ENCODE measurements around the gene TEF.

TEF gene

DNA sequence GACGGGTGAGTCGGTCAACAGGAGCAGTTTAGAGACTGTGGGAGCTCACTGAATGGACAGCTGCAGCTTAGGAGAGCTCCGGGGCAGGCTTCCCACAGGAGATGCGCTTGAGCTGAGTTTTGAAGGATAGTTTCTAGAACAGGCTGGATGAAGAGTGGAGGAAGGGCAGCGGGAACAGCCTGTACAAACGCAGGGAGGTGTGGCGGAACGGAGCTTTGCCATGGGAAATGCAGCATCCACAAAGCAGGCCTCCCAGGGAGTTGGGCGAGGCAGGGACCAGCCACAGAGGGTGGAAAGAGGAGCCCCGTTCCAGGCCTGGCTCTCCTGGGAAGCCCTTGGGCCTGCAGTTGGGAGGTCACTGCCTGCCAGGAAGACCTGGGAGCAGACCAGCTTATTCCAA is 26.8 kb upstream of the TEF start:
- DNase-seq (ENCODE audit: low read depth), result no peak

DNA sequence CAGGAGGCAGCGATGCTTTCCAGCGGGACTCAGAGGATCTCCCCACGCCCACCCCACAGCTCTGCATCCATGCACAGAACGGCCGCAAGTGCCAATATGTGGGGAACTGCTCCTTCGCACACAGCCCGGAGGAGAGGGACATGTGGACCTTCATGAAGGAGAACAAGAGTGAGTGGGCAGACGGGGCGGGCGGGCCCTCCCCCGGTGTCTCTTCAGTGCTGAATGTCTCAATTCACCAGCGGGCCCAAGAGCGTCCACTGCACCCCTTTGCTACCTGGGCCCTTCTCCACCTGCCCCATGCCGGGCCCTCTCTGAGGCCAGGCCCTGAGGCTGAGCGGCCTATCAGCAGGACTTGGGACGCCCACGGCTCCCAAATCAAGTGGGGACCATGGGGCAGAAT is 25.8 kb upstream of the TEF start:
- no peak for DNase-seq (ENCODE audit: low read depth)

DNA sequence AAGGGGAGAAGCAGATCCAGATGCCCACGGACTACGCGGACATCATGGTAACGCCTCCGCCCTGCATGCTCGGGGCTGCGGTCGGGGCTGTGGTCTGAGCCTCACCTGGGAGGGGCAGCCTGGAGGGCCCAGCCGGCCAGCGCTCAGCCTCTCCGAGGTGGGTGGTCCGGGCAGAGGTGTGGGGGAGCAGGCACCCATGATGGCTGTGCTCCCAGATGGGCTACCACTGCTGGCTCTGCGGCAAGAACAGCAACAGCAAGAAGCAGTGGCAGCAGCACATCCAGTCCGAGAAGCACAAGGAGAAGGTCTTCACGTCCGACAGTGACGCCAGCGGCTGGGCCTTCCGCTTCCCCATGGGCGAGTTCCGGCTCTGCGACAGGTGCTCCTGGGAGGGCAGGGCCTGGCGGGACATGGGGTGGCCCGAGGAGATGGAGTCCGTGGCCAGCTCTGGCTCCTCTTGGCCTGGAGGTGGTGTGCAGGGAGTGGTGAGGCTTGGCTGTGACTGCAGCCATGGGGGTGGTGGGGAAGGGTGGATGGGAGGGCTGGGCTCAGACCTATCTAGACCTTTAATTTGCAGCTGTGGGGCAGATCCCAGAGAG is 25.2 kb upstream of the TEF start:
- no peak for DNase-seq (ENCODE audit: low read depth)

DNA sequence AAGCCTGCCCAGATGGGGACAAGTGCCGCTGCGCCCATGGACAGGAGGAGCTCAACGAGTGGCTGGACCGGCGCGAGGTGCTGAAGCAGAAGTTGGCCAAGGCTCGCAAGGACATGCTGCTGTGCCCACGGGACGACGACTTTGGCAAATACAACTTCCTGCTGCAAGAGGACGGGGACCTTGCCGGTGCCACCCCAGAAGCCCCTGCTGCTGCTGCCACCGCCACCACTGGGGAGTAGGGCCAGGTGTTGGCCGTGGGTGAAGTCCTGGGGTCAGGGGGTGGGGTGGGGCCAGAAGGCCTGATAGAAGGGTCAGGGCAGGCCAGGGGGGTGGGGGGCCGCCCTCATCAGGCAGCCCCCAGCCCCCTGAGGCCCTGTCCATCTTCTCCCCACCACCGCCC is 24.6 kb upstream of the TEF start:
- no peak for DNase-seq (ENCODE audit: low read depth)

DNA sequence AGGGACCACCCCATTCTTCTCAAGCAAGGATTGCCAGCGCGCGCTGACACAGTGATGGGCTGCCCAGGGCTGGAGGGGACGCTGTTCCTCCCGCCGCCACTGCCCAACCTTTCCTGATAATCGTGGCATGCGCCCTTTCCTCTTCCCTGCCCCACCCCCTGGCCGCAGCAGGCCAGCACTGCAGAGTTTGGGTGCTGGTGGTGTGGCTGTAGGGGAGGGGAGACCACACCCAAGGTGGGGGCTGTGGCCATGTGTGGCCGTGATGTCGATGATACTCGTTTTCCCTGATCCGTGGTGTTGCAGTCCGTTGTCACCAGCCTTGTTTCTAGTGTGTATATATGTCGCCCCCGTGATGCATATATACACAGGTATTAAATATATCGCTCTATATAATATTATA is 22.8 kb upstream of the TEF start:
- no peak for DNase-seq (ENCODE audit: low read depth)

DNA sequence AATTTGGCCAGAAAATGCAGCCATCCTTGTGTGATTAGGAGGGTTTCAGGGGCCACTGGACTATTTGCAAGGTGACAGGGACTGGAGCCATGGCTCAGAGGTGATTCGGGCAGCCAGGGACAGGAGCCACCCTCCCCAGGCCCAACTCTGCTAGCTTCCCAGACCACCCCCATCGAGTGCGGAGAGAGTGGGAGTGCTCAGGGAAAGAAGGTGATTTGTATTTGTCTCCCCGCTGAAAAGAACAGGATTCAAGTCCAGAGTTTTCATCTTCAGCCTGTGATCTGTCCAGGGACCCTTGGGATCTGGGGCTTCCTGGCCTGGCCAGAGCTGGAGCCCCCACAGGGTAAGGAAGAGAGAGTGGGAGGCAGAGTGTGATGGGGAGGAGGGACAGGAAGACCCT is 22.4 kb upstream of the TEF start:
- DNase-seq (ENCODE audit: low read depth), result no peak

DNA sequence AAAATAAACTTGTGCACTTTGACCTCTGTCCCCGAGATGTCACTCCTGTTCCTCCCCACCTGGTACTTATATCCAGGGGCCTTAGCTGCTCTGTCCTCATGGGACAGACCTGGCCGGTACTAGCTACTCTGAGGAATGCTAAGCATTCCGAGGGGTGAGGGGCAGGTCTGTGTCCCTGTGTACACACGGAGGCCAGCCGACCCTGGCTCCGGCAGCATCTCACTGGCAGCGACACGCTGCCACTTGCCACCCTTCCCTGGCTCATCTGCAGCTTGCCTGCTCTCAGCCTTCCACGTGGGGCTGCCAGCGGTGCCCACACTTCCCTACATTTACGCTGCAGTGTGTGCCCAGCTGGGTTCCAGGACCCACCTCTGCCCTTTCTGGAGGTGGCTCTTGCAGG is 21.6 kb upstream of the TEF start:
- DNase-seq (ENCODE audit: low read depth), result no peak

DNA sequence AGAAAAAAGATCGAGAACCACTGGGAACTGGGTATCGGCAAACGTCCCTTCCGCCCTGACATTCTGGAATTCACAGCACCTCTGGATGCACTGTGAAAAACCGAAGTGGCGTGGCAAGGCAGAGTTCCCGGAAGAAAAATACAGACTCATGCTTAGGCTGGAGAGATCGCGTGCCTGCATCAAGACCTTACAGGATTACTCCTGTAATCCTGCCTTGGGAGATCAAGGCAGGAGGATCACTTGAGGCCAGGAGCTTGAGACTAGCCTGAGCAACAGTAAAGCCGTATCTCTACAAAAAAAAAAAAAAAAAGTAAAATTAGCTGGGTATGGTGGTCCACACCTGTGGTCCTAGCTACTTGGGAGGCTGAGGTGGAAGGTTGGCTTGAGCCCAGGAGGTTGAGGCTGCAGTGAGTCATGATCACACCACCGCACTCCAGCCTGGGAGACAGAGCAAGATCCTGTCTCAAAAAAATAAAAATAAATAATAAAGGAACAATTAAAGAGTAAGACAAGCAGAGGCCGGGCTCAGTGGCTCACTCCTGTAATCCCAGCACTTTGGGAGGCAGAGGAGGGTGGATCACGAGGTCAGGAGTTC is 19.9 kb upstream of the TEF start:
- DNase-seq (ENCODE audit: low read depth), result no peak

DNA sequence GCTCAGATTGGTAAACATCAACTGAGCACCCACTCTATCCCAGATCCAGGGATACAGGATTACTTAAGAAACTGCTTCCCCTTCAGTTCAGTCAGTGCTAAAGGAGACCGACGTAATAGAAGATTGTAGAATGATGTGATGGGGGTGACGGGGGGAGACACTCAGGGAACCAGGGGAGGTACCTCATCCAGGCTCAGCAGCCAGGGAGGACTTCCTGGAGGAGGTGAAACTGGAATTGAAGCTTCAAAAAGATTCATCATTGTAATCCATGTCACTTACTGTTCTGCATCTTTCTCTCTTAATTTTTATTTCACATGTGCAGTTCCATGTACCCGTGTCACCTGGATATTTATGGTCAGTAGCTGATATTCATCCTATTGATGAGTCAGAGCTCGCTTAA is 19.1 kb upstream of the TEF start:
- DNase-seq (ENCODE audit: low read depth), result no peak

DNA sequence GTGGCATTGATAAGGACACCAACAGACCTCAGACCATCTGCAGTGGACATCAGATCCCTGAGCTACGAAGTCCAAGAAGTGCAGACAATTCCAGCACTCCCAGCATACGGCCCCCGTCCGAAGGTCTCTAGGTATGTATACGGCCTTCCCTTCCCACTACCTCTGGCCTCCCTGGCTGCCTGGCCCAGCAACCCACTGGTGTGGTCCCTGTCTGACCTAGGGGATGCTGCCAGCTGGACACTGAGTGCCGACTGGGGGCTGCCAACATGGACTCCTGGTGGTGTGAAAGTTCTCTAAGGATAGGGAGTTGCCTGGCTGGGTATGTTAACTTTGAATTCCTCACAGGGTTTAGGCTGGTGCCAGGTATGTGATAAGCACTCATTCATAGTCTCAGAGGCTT is 17.5 kb upstream of the TEF start:
- DNase-seq (ENCODE audit: low read depth), result no peak

DNA sequence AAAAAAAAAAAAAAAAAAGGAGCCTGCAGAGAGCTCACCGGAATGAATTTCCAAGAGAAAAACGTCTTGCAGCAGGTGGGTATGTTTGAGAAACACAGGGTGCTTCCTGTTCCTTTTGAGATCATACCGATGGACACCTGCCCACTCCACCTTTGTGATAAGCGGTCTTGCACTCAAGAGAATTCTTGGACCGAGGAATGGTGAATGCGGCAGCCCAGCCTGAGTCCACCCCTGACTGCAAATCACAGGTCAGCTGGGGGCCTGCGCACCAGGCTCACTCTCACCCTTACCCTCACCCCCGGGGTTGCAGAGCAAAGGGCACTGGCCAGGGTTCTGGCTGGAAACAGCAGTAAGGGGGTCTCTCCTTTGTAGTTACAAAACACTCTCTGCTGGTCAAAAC is 16.8 kb upstream of the TEF start:
- DNase-seq (ENCODE audit: low read depth), result no peak

DNA sequence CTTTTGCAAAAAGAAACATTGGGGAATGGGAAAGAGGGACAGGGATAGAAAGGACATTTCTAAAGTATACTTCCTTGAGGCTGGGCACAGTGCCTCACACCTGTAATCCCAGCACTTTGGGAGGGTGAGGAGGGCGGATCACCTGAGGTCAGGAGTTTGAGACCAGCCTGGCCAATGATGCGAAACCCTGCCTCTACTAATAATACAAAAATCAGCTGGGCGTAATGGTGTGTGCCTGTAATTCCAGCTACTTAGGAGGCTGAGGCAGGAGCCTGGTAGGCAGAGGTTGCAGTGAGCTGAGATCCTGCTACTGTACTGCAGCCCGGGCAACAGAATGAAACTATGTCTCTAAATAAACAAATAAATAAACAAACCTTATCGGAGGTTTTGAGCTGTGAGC is 16.3 kb upstream of the TEF start:
- DNase-seq (ENCODE audit: low read depth), result no peak

DNA sequence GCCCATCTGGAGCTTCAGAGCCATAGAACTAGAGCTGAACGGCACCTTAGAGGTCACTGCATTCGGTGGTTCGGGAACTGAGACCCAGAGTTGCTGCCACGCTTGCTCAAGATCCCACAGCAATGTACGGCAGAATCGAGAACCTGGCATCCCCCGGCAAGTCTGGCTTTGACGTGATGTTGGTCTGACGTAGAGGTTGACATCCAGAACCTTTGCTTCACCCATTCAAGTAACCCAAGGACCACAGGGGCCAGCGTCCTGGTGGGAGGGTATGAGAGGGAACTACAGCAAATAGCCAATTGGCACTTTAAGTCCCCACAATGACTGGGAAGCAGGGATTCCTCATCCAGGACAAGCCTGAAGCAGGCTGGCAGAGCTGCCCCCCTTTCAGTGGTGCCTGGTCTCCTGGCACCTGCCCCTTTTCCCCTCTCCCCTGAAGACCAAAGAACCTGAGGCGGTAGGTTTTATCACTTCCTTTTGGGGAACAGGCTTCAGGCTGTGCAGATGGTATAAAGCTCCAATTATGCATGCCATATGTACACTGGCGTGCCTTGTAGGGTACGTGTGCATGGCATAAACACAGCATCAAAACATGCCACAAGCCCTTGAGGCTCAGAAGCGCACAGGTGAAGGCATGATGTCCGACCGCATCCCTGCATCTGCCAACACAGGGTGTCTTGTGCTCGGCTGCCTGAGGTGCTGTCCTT is 15.3 kb upstream of the TEF start:
- no peak for DNase-seq (ENCODE audit: low read depth)

DNA sequence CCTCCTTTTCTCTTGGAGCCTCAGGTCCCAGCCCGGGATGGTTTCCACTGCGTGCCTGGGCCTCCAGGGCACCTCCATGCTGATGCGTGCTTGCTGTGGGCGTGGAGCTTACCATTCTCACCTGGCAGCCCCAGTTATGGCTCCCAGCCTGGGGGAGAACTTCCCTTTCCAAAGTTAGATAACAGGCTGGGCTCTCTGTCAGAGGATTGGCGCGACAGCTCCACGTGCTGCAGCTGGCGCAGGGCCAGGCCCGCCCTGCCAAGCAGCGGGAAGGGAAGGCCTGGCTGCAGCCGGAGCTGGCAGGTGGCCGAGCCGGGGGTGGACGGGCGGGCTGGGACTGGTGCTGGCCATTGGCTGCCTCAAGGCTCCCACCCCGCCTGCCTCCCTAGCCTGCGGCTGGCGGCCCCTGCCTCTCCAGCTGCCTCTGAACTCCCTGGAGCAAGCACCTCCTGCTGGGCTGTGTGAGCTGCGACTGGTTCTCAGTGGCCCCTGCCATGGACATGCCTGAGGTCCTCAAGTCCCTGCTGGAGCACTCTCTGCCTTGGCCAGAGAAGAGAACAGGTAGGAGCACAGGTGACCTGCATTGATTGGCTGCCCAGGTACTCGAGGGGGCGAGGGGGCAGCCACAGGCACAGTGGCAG is 14.6 kb upstream of the TEF start:
- peak; percentile 68 for DNase-seq (ENCODE audit: low read depth)

DNA sequence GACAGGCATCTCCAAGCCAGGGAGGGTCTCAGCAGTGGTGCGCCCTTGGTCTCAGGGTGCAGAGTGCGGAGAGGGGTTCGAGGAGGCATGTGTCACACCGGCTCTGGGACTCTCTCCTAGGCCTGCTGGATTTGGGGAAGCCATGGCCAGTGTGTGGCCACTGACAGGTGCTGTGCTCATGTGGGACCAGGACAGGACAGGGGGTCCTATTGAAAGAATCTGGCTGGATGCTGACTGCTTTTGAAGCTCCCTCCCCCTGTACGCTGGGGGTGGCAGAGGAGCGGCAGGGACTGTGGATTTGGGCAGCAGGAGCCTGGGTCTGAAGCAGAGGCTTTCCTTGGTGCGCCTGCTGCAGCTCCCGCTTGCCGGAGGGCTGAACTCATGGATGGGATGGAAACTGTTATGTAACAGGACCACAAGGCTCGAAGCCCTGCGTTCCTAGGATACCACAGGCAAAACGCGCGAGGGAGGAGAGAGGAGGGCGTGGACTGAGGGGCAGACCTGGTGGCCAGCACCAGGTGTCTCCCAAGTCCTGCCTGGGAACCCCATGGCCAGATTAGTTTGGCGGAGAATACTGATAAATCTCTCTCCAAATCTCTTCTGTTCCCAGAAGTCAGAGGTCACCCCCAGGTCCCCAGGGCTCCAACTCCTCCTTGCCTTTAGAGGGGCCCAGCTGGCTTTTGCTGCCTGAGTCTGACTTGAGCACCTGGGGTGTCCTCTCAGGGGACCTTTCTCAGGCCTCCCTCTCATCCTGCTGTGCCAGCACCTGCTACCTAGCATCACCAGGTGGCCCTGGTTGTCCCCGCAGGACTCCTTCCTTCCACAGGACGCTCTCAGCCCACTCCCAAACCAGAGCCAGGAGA is 13.8 kb upstream of the TEF start:
- DNase-seq (ENCODE audit: low read depth), result no peak

DNA sequence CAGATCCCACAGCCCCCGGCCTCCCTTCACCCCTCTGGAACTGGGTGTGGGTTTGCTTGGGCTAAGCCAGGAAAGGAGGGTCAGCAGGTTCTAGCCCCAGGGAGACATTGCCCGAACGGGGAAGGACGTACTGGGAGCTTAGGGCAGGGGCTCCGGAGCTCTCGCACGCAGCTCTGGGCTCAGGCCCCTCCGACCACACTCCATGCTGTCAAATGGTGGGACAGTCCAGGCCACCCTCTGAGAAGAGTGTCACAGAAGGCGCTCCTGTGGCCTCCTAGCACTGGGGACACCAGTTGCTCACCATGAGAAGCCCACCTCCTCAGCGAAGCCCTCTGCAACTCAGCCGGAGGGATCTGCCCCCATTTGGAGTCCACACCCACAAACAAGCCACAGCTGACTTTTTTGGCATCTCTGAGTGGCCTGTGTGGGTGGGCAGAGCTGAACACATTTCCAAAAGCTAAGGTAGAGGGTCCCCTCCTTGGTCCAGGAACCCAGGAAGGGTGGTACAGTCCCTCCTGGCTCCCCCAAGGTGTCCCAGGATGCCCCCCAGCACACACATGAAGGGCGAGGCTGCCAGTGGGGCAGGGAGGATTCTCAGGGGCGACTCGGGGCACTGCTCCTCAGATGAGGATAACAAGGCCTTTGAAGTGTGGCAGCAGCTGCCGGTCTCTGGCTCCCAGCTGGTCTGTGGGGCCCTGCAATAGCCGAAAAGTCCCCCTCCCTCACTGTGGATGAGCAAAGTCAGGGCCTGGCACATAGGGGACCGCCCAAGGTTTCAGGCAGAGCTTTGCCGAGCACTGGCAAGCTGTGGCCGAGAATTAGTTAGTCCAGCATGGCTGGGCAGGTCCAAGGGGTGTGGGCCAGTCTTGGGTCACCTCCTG is 13.0 kb upstream of the TEF start:
- no peak for DNase-seq (ENCODE audit: low read depth)

DNA sequence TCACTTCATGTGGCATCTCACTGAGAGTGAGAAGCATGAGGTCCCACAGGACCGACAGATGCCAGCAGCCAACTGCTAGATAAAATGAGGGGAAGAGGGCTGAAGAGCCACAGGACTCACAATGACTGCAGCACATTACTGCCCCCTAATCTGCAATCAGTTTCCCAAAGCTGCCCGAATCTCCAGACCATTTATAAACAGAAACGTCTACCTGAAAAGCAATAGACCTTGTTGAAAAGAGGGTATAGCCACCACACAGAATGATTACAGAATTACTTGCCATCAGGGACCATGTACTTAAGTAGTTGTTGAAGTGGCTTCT is 12.4 kb upstream of the TEF start:
- DNase-seq (ENCODE audit: low read depth), result no peak

DNA sequence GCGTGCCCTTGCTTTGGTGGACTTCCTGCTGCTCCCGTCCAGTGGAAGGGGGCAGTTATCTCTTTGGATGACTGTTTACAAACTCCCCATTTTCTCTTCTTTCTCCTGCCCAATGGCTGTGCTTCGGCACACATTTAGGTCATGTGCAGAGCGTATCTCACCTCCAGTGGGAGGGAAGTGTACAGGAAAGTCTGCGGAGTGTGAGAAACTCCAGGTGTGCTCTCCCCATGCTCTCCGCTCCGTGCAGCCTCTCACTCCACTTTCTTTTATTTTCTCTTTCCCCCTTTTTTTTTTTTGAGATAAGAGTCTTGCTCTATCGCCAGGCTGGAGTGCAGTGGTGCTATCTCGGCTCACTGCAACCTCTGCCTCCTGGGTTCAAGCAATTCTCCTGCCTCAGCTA is 11.9 kb upstream of the TEF start:
- DNase-seq (ENCODE audit: low read depth), result no peak

DNA sequence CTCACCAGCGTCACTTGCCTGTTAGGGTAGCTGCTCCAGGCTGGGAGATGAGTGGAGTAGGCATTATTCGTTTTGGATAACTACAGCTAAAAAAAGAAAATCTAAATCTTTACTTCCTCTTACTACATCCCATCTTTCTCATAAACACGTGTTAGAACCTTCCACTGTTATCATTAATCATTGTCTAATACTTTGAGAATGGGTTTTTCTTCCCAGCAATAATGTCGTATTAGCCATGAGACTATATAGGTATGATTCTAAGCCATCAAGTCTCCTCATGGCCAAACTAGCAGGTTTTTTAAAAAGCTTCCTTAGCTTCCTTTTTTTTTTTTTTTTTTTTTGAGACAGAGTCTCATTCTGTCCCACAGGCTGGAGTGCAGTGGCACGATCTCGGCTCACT is 3.9 kb upstream of the TEF start:
- DNase-seq (ENCODE audit: low read depth), result no peak

DNA sequence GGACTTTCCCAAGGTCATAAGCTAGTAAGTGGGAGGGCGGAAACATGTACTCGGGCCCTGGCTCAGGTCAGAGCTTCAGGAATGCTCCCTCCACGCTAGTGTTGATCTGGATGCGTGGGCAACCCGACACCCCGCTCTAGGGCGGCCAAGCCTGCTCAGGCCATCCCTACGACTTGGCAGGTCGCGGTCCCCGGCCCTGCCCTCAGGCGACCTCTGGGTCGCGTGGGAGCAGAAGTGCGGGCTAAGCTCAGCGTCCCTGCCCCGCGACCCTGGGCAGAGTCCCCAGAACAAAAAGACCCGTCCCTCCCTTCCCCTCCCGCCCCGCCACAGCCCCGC is 781 bp upstream of the TEF start:
- peak; percentile 60 for DNase-seq (ENCODE audit: low read depth)

DNA sequence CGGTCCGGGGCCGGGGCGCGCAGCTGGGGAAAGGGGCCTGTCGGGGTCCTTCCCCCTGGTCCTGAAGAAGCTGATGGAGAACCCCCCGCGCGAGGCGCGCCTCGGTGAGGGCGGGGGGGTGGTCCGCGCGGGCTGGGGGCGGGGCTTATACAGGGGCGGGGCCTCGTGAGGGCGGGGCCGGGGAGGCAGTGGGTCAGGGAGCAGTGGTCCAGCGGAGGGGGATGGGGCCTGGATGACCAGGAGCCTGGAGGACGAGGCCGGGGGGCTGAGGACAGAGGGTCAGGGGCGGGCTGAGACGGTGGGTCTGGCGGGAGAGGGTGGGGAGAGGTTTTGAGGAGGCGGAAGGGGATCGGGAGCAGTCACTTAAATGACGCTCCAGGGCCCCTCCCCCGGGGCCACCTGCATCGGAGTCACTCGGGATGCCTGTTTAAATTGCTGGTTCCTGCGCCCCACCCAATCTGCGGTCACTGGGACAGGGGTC is 396 bp downstream of the TEF start:
- no peak for DNase-seq (ENCODE audit: low read depth)

DNA sequence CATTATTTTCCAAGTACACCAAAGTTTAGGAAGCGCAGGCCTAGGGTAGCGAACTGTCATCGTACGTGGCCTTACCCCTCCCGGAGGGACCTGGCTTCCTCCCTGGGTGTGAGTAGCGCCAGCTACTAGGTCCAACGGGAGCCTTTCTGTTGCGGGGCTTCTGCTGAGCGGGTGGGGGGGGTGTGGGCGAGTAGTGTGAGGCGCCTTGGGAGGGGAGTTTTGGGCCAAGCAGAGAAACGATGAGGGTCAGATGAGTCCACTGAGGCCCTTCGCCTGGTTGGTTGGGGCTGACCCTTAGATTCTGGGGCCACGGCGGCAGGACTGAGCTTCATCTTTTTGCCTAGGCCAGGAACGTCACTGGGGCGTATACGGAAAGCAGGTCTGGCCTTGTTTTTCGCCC is 868 bp downstream of the TEF start:
- DNase-seq (ENCODE audit: low read depth), result no peak
